NK-92 (cell line): ENCODE results near the gene CCNH.

Source experiments
- DNase-seq: peaks from one replicate; lab custom pipeline; 2025; ENCODE audit not compliant: unreplicated experiment; lab: John Stamatoyannopoulos, UW

CCNH gene

DNA sequence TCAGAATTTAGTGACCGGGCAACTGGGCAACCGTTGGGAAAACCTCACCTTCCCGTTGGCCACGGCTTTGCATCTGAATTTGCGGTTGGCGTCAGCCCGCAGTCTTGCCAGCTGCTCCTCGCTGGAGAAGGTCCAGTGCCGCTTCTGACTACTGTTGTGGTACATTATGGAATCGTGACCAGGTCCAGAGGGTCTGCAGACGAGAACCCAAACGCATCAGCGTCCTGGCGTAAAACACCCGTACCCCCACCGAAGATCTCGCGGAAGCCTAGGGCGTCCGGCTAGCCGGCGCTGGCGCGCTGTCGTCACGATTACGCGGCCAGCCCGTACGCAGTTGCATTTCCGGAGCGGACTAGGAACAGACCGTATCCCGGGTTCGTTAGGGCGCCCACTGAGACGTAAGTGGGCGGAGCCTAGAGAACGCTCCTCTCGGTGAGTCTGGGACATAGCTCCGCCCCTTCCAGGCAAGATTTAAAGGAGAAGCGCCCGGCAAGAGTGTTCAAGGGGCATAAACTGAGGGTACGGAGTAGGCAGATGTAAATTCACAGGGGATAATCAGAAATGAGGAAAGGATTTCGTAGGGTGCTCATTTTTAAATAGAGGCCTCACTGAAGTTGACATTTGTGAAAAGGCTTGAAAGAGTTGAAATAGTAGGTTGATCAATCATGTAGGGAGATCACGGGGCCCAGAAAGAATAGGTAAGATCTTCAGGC lies at the start of gene CCNH:
Gene CCNH, minus strand, starts transcription at position 301 of the 713 bp plus-strand sequence. Its CDS starts 136 bp downstream, at position 165.
- DNase-seq: peak; percentile 84

DNA sequence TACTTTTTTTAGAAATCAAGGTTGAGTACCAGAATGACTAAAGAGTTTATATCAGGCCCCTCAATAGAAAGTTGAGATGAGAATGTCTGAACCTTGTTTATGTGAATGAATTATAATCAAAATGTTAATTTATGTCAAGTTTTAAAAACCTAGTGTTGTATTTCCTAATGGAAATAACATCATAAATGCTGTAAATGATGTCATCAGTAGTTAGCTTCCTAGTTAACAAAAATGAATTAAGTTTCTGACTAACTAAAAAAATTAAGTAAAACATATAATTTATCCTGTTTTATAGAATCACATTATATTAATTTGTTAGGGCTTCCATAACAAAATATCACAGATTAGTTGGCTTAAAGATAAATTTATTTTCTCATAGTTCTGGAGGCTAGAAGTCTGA lies 45.0 kb upstream of the CCNH start:
- no peak for DNase-seq

DNA sequence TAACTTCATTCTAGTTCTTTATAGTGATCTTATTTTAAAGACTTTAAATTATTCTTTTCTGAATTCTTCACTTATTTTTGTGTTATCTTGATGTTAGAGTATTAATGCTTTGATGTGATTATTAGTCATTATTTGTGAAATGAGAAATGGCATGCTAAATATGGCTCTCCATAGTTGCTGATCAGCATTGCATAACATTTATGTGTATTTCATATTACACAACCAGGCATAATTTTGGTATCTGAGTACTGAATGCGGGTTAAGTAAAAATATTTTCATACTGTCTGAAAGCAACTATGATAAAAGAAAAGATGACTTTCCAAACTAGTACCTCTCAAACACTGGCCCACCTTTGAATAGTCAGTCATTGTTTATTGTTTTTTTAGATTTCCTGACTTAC lies 41.1 kb upstream of the CCNH start:
- DNase-seq: no peak

DNA sequence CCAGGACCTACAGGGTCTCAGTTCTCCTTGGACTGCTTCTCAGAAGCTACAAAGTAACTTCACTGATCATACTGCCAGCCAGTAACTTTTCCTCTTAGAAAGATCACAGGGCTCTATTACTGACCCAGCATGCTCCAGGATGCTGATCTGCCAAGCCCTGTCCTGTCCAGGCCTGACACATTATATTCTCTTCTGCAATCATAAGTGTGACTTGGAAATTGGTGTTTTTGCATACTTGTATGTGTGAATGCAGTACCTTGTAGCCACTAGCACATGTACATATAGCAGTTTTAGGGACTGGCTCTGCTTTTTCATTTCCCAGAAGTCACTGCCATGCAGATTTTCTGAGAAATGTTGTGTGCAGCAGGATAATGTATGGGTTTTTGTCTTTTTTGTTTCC lies 40.1 kb upstream of the CCNH start:
- DNase-seq: no peak

DNA sequence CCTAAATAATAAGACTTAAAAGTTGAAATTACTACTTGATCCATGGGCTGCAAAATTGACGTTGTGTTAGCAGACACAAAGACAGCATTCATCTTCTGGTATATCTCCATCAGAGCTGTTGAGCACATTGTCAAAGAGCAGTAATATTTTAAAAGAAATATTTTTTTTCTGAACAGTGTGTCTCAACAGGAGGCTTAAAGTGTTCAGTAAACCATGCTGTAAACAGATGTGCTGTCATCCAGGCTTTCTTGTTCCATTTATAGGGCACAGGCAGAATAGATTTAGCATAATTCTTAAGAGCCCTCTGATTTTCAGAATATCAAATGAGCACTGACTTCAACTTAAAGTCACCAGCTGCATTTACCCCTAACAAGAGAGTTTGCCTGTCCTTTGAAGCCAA lies 29.7 kb upstream of the CCNH start:
- no peak for DNase-seq

DNA sequence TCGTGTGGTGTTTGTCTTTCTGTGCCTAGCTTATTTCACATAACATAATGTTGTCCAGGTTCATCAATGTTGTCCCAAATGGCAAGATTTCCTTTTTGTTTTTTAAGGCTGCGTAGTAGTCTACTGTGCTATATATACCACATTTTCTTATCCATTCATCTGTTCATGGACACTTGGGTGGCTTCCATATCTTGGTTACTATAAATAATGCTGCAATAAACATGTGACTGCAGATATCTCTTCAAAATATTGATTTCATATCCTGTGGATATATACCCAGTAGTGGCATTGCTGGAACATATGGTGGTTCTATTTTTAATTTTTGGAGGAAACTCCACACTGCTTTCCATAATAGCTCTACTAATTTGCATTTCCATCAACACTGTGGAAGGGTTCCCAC lies 25.5 kb upstream of the CCNH start:
- no peak for DNase-seq

DNA sequence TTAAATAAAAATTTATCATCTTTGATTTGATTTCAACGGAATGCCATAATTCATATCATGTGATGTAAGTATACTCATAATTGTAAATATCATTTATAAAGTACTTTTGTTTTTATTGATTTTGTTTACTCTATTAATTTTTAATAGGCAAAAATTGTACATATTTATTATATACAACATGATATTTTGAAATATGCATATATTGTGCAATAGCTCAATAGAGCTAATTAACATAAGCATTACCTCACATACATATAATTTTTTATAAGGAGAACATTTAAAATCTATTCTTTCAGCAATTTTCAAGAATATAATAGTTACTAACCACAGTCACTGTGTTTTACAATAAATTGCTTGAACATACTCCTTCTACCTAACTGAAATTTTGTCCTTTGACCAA lies 25.0 kb upstream of the CCNH start:
- DNase-seq: no peak

DNA sequence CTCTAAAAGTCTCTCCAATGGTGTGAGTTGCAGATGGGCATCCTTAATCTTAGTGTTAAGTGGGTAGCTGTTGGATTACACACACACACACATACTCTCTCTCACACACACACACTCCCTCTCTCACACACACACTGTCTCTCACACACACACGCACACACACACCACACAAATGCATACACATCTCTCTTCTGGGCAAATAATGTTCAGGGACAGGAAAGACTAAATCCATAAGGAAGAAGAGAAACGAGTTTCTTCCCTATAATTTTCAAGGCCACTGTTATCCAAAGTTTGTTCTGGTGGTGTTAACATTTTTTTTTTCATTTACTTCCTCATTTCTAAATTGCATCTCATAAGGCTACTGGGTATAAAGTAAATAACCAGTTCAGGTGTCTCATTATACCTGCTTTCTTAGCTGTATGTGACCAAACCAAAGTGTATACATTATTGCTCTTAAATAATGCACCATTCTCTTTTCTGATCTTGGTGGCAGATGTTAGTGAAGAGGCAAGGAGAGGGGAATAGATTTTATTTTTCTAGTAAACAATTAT lies 22.5 kb upstream of the CCNH start:
- no peak for DNase-seq

DNA sequence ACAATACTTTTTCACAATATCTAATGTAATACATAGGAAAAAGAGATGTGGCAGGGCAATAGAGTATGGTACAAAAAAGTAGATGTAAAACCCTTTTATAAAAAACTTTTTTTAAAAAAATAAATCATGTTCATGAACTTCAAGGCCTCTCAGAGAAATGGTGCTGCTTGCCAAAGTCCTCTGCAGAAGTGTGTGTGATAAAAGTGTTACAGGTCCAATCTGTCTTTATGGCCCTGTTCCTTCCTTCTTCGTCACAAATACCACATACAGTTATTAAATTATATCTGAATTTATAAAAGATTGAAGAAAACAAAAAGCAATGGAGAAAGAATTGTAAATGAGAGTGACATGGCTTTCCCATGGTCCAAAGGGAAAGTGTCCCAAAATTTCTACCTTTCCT lies 21.7 kb upstream of the CCNH start:
- DNase-seq: no peak

DNA sequence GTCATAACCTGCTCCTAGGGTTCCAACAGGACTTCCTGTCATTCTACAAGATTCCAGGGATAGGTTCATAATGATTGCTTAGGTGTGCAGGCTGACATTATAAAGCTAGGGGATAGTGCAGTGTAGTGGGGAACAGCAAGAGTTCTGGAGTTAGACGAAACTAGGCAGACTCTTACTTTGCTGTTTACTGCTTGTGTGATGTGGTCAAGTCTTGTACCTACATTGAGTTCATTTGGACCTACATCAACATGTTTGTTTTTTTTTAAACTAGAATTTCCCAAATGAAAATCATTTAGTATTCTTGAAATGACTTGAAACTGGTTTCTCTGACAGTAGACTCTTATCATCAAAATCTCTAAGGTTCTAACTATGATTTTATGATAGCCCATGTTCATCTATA lies 21.2 kb upstream of the CCNH start:
- no peak for DNase-seq

DNA sequence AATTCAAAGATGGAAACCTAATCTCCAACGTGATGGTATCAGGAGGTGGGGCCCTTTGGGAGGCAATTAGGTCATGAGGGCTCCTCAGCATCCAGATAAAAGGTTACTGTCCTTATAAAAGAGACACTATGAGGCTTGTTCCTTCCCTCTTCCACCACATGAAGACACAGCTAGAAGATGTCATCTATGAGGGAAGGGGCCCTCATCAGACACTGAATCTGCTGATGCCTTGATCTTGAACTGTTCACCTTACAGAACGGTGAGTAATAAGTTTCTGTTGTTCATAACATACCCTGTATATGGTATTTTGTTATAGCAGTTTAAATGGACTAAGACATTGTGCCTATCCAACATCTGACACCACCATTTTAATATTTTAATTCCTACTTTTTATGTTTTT lies 19.7 kb upstream of the CCNH start:
- no peak for DNase-seq

DNA sequence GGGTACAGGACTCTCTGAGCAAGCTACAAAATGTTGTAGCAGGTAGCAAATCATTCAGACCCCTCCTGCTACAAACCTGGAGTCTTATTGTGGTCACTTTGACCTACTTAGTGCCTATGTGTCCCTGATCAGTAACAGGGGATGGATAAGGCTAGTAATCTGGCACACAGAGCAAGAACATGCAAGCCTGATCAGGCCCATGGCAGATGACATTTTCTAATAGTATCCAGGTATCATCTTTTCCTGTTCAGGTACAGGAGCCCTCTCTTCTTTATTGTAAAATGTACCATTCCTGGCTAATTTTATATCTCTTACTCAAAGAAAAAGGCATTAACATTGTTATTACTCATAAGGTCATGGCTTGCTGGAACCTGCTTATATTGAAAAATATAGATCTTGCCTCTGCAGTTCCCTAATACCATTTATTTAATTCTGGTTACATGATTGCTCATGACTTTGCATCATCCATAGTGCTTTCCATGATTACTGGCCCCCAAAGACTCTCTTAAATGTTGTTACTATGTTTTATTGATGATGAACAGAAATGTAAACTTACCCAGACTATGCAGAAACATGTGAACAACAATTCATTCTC lies 18.2 kb upstream of the CCNH start:
- no peak for DNase-seq

DNA sequence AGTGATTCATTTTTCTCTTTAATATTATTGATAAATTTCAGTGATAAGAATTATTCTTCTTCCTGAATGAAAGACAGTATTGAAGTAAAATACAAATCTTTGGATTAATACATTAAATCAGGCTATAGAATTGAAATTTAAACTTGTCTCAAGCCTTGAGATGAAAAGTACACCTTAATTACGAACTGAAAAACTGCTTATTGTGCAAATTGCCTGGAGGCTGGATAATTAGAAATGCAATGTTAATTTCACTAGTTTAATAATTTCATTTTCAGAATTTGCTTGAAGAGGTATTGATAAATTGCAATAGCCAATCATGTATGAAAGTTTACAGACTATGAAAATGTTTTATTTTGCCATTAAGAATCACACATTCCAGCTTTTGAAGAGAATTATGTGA lies 11.0 kb upstream of the CCNH start:
- DNase-seq: no peak

DNA sequence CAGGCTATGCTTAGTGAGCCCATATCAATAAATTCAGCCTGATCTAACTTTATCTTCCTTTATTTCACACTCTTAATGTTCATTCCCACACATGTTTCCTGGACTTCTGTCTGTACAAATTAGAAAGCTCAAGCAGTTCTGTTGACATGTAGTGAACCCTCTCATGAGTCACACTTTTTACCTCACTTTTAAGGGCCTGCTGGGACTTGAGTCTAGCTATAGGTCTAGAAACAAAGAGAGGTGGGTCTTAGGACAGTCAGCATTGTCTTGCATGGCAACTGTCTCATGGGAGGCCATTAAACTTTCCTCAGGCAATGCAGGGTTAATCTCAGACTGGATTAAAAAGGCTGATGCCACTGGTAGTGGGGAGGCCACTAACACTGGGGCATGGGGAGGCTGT lies 8.6 kb upstream of the CCNH start:
- DNase-seq: no peak

DNA sequence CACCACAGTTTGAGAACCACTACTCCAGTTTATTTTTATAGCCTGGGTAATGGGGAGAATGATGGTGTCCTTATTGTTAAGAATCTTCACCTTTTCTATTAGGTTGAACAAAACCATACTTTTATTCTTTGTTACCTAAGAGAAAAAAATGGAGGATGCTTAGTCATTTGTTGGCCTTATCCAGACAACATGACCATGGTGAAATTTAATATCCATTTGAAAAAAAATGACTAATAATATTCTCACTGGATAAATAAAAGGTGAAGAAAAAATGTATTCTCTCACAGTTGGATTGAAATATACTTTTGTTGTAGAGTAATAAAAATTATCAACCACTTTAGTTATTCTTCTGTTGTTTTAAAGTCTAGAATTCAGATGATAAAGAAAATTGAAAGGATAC lies 5.8 kb upstream of the CCNH start:
- no peak for DNase-seq

DNA sequence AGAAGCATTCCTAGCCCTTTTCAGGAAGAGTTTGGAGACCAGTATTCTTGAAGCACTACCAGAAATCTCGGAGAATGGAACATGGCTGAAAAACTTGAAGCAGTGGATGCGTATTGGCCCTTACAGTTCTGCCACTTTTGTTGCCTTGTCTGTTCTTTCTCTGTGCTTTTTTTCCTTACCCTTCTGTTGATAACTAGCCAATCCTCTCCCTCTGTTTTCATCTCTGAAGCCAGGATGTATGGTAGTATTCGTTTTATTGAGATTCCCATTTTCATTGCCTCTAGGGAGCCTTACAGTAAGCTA lies 564 bp upstream of the CCNH start:
- no peak for DNase-seq

DNA sequence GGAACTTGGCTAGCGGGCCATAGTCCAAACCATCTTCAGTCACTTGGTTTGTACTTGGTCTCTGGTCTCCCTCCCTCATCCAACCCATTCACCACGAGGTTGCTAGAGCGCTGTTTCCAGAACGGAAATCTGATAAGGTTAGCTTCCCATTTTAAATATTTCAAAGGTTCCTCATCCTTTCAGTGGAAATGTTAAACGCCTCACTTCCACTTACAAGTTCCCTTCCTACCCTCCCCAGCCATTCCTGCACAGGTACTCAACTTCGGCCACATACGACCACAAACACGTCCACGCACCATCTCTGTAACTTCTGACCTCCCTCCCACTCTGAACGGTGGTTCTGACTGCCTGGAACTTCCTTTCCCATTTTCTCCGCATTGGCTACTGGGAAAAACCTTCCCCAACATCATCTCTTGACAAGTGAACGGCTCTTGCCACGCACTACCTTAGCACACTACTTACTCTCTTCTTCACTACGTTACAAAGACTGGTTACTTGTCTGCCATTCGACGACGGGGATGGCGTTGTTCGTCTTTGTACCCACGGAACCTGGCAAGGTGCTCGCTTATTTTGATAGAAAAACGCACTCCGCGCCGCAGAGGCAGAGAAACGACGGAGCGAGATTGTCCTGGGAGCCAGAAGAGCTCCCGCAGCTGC lies 629 bp downstream of the CCNH start:
- no peak for DNase-seq

DNA sequence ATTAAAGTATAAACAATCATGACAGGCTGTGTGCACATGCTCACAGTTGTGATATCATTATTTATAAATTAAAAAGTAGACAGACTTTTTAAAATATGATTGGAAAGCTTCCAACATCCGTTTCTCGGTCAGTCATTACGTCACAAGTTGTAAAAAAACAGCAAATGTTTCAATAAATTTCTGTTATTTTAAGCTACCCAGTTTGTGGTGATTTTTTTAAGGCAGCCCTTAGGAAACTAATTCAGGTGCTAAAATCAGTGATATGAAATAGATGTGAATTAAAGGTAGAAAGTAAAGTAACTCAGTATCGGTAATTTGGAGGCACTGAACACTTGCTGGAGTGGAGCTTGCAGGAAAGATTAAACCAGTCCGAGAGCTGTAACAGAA lies 1.2 kb downstream of the CCNH start:
- no peak for DNase-seq

DNA sequence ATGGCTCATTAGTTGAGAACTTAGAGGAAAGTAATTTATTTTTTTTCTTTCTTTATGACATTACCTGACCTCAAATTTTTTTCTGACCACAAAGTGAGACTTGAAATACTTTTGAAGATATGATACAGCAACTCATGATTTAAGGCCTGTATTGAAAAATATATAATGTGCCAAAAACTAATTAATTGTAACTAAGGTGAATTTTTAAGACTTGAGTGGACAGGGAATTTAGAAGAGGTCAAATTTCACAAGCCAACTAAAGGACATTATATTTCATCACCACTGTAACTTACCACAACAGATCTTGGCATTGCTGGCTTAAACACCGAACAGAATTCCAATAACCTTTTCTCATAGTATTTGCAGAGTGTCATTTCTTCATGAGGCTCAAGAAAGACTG lies 1.8 kb downstream of the CCNH start:
- DNase-seq: no peak

DNA sequence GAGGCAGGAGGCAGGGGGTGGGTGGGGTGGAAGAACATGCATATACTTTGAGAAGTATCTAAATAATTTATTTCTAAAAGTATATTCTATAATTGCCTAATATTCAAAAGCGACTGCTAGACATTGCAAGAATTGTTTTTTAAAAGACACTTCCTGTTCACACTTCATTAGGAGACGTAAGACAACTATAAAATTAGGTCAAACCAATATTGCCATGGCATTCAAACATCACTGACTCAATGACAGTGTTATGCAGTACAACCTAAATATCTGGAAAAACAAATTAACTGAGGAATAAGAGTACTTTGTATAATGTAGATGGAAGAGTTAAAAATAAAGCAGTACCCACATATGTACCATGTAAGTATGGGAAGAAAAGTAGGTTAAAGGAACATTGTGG lies 4.5 kb downstream of the CCNH start:
- DNase-seq: no peak

DNA sequence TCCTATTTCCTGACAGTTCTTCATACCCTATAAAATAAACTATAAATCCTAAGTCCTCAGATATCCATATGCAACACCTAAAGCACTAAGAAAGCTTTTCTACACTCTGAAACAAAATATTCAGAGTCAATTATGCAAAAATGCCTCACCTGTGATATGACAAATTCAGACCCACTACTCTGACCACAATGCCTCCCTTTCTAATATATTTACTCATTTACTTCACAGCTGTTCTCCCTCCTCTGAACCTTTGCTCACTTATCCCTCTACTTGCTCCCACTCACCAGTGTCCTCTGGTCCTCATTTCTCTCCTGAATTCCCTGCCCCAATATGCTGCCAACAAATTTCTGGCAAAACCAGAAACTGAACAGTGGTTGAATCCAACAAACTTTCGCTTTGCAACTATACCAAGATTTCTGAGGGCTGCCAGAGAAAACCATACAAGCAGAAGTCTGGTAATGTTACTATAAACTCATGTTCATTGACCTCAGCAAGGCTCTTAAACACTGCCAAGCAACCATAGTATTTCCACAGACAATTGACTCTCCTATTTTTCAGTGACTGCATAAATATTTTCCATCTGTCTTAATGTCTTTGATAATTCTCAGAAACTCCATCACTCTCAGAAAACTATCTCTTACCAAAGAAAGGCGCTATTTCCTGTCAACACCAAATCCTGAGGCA lies 7.1 kb downstream of the CCNH start:
- no peak for DNase-seq

DNA sequence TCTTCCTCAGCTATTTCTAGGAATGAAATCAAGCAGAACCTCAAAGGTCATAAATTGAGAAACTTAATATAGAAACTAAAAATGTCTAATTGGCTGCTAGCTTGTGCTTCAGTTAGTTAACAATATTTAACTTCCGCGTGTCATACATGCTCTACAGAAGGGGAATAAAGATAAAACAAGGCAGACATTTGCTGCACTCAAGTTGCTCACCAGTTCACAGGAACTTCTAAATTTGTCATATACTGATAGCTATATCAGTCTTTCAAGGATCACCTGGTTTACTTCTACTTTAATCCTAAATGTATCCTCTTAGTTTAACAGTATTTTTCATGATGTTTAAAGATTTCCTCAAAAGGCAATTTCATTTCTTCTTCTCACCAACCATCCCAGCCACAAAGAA lies 8.4 kb downstream of the CCNH start:
- no peak for DNase-seq
